Heart left ventricle (tissue), 13 donors: ENCODE results near the gene WSB1.
"Not testable (repeated sequence)": the region's sequence is repeated elsewhere in the genome, so short reads cannot be mapped to it uniquely, and the experiment has no call there.

Experiments used
- POLR2A ChIP-seq, 2 donors: fragments of 450-650 bp; IDR thresholded peaks; one replicate each; pipeline ENCODE4 v1.6.1; 2017; ENCODE audit warnings: antibody characterized with exemption in 2 of 2, mild to moderate bottlenecking in 2 of 2, moderate library complexity in 2 of 2
- TF ChIP-seq, protein P1 (sequence below), 12 donors: fragments of 200-600 bp; sonication (generic) in 4 of 12; IDR thresholded peaks; one replicate each; pipeline versions ENCODE4 v1.5.0 to v1.8.0; 2018 to 2022; ENCODE audit warnings: antibody characterized with exemption in 12 of 12, mild to moderate bottlenecking in 5 of 12
- donor health status: ischemic (EF 13 %, LVEDD 7.1; RV severe dilation, severe dysfunction).
- donor health status: DM: no; HTN: yes; CAD: no.
- donor health status: DM: no; HTN: no; CAD: no.
- donor health status: ischemic (EF 25% LVEDD 6.9; RV normal size, moderate dysfunction).
- donor health status: ischemic (EF 25% LVEDD 5.7; RV mildly dilated, moderate dysfunction).
- donor health status: ischemic (EF 35%, LVEDD 5.7; RV mildly dilated, moderate dysfunction).
- donor health status: nonischemic (EF 11% LVEDD 7.7; RV severe dilation, severe dysfunction).
- donor health status: DM: yes; HTN: yes; CAD: no.
- donor health status: PGD.
- donor health status: ischemic (EF 29% LVEDD 5.4; RV normal size, mild dysfunction).
- donor health status: nonischemic (EF 23%, LVEDD 6.1; RV moderate dilation, normal function).

DNA sequence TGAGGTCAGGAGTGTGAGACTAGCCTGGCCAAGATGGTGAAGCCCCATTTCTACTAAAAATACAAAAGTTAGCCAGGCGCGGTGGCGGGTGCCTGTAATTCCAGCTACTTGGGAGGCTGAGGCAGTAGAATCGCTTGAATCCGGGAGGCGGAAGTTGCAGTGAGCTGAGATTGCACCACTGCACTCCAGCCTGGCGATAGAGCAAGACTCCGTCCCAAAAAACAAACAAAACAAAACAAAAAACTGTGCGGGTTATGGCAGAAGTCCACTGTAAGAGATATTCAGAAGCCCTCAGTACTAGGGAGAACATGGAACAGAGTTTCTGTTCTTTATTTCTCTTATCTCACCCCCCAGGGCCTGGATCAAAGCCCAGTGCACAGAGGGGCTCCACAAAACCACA is 34.8 kb downstream of the WSB1 start:
- TF ChIP-seq, protein P1, sequence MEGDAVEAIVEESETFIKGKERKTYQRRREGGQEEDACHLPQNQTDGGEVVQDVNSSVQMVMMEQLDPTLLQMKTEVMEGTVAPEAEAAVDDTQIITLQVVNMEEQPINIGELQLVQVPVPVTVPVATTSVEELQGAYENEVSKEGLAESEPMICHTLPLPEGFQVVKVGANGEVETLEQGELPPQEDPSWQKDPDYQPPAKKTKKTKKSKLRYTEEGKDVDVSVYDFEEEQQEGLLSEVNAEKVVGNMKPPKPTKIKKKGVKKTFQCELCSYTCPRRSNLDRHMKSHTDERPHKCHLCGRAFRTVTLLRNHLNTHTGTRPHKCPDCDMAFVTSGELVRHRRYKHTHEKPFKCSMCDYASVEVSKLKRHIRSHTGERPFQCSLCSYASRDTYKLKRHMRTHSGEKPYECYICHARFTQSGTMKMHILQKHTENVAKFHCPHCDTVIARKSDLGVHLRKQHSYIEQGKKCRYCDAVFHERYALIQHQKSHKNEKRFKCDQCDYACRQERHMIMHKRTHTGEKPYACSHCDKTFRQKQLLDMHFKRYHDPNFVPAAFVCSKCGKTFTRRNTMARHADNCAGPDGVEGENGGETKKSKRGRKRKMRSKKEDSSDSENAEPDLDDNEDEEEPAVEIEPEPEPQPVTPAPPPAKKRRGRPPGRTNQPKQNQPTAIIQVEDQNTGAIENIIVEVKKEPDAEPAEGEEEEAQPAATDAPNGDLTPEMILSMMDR (IDR thresholded peaks at IDR 0.05) = not testable (repeated sequence)
- not testable (repeated sequence) for TF ChIP-seq POLR2A (IDR thresholded peaks at IDR 0.05)
